Stimulated activated CD4-positive, alpha-beta T cell treated with anti-CD3 and anti-CD28 coated beads, Interleukin-2, amount 100 ng/mL, for 48 hours (primary cell): Measurements from ENCODE around the gene SNRNP25.
"Not testable (repeated sequence)": the region's sequence is repeated elsewhere in the genome, so short reads cannot be mapped to it uniquely, and the experiment has no call there.

ENCODE experiments used
- DNase-seq, 2 donors: peaks; one replicate each; pipeline ENCODE4 v3.0.0-alpha.2; 2020

SNRNP25 gene

DNA sequence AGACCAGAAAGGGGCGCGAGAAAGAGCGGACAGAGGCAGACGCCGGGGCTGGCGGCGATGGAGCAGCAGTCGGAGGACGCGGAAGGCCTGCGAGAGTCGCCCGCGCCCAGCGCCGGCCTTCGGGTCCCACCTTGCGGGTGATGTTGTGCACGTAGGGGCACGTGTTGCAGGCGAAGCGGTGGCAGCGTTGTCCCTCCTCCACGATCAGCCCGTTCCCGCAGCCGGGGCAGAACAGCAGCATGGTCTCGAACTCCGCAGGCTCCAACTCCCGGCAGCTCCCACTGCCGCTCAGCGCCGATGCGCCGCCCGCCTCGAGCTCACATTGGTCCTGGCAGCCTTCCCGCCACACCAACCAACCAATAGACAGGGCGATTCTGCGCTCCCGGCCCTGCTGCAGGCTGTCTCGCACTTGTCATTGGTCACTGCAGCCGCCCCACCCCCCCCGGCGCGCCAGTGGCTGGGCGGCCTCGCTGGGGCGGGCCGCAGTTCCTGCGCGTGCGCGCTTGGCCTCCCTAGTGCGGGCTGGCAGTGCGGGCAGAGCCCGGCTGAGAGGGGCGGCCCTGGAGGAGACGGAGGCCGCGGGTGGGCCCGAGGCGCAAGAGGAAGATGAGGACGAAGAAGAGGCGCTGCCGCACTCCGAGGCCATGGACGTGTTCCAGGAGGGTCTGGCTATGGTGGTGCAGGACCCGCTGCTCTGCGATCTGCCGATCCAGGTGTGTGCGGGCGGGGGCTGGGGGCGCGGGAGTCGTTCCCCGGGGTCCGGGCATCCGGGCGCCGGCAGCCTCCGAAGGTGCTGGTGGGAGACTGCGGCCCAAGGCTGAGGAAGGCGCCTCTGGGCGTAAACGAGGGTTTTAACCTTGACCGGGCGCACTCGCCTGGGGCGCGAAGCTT is at the start of gene SNRNP25, which contains the start of gene POLR3K:
TSS of gene SNRNP25 (plus strand) at position 483 of the 891 bp plus-strand sequence. CDS start at position 672, 189 bp downstream.
TSS of gene POLR3K (minus strand) at position 263 of the 891 bp plus-strand sequence. CDS start at position 241, 22 bp downstream.
- peak; percentile 93 to 96 for DNase-seq

DNA sequence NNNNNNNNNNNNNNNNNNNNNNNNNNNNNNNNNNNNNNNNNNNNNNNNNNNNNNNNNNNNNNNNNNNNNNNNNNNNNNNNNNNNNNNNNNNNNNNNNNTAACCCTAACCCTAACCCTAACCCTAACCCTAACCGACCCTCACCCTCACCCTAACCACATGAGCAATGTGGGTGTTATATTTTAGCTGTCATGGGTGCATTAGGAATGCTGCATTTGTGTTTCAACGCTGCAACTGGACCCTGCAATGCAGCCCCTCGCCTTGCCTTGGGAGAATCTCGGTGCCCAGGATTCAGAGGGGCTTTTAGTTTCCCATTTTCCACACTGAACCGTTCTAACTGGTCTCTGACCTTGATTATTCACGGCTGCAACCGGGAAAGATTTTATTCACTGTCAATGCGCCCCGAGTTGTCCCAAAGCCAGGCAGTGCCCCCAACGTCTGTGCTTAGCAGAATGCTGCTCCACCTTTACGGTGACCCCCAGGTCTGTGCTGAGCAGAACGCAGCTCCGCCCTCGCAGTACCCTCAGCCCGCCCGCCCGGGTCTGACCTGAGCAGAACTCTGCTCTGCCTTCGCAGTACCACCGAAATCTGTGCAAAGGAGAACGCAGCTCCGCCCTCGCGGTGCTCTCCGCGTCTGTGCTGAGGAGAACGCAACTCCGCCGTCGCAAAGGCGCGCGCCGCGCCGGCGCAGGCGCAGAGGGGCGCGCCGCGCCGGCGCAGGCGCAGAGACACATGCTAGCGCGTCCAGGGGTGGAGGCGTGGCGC is 43.5 kb upstream of the SNRNP25 start:
- no peak for DNase-seq

DNA sequence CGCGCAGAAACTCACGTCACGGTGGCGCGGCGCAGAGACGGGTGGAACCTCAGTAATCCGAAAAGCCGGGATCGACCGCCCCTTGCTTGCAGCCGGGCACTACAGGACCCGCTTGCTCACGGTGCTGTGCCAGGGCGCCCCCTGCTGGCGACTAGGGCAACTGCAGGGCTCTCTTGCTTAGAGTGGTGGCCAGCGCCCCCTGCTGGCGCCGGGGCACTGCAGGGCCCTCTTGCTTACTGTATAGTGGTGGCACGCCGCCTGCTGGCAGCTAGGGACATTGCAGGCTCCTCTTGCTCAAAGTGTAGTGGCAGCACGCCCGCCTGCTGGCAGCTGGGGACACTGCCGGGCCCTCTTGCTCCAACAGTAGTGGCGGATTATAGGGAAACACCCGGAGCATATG is 42.9 kb upstream of the SNRNP25 start:
- peak; percentile 65 to 71 for DNase-seq

DNA sequence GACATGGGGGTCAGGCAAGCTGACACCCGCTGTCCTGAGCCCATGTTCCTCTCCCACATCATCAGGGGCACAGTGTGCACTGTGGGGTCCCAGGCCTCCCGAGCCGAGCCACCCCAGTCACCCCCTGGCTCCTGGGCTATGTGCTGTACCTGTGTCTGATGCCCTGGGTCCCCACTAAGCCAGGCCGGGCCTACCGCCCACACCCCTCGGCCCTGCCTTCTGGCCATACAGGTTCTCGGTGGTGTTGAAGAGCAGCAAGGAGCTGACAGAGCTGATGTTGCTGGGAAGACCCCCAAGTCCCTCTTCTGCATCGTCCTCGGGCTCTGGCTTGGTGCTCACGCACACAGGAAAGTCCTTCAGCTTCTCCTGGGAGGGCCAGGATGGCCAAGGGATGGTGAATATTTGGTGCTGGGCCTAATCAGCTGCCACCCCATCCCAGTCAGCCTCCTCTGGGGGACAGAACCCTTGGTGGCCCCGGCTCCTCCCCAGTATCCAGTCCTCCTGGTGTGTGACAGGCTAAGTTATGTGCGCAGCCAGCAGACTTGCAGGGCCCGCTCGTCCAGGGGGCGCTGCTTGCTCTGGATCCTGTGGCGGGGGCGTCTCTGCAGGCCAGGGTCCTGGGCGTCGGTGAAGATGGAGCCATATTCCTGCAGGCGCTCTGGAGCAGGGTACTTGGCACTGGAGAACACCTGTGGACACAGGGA is 36.4 kb upstream of the SNRNP25 start:
- not testable (repeated sequence) for DNase-seq

DNA sequence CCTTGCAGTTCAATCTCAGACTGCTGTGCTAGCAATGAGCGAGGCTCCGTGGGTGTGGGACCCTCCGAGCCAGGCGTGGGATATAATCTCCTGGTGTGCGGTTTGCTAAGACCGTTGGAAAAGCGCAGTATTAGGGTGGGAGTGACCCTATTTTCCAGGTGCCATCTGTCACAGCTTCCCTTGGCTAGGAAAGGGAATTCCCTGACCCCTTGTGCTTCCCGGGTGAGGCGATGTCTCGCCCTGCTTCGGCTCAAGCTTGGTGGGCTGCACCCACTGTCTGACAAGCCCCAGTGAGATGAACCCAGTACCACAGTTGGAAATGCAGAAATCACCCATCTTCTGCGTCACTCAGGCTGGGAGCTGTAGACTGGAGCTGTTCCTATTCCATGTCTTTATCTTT is 32.7 kb upstream of the SNRNP25 start:
- DNase-seq = not testable (repeated sequence)

DNA sequence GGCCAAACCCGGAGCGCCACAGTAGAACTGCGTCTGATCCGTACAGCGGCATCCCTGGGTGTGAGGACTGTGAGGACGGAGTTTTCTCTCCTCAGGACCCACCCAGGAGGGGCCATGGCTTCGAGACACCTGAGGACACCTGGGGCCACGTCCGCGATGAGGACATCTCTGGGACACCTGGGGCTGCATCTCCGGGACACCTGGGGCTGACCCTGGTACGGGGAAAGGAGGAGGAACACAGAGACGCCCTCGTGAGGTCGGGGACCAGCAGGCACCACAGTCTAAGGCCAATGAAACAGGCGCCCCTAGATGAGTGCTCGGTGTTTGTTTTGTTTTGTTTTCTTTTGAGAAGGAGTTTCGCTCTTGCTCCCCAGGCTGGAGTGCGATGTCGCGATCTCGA is 29.5 kb upstream of the SNRNP25 start:
- not testable (repeated sequence) for DNase-seq

DNA sequence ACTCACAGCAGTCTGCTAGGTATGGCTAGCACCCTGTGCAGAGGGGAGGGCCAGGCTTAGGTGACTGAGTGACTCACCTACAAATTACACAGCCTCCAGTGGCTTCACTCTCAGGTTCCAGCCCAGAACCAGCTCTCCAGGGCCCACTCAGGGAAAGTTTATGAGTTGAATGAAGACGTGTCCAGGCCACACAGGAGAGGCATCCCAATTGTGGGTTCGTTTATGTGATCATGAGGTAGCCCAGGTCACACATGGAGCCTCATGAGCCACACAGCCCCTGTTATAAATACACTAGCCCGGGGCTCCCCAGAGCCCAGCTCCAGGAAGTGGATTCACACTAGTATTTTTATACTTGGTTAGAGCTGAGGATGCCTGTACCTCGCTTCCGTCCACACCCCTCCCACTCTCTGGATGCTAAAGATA is 27.7 kb upstream of the SNRNP25 start:
- not testable (repeated sequence) for DNase-seq

DNA sequence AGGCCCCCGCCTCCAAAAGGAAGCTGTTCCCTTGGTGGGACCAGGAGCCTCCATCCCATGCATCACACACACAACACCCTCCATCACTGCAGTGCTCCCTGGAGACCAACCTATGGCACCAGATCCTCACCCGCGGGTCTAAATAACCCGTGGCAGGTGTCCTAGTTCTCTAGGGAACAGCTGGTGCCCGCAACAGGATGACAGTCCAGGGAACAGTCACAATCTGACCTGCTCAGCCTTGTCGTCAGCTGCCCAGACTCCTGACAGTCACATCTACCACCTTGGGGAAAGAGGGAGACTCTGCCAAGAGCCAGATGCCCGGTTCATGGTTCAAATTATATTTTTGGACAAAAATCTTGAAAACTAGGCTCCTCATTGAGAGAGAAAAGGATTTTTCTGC is 23.0 kb upstream of the SNRNP25 start:
- not testable (repeated sequence) for DNase-seq

DNA sequence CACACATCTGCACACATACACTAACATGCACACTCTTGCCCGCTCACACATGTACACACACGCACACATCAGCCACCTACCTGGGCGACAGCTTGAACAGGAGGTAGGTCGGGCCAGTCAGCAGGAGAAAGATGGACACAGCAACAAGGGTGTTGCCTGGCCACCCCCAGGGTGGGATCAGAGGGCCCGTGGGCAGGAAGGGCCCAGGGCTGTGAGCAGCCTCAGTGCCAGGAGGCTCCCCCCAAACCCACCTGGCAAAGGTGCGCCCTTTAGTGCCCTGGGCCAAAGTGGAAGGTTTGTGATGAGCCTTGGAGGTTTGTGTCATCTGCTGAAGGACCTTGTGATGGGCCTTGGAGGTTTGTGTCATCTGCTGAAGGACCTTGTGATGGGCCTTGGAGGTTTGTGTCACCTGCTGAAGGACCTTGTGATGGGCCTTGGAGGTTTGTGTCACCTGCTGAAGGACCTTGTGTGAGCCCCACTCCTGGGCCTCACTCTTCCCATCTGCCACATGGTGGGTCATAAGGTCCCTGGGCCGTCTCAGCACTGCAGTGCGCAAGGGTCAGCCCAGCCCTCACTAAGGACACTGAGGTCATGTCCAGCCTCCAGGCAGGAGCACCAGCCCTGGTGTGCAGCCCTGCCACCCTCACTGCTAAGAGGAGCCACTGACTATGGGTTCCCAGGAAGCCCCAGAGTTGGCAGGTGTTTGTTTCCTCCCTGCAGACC is 20.3 kb upstream of the SNRNP25 start:
- DNase-seq = not testable (repeated sequence)

DNA sequence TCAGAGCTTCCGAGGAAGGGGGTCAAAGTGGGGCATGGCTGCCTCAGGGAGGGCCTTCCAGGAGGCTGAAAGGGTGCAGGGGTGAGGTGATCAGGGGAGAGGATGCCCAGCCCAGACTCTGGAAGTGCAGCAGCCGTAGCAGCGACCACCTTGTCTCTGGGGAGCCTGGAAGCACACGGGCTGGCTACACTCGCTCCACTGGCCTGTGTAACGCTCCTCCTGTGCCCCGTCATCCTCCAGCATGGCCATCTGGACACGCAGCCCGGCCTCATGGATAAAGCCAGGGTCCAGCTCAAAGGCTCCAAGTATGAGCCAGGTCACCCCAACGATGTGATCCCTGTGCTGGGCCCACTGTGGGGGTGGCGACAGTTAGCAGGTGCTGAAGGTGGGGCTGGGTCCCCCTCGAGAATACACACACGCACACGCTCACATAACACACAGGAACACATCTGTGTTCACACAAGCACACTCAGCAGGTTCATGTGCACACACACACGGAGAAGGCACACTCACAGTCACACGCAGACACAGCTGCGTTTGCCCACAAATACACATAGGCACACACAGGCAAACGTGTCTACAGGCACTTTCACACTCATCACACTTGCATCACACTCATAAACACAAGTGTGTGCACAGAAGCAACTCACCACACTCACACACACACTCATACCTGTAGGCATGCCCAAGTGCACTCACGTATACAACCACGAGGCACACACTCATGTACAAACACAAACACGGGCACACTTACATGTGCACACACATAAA is 19.6 kb upstream of the SNRNP25 start:
- no peak for DNase-seq

DNA sequence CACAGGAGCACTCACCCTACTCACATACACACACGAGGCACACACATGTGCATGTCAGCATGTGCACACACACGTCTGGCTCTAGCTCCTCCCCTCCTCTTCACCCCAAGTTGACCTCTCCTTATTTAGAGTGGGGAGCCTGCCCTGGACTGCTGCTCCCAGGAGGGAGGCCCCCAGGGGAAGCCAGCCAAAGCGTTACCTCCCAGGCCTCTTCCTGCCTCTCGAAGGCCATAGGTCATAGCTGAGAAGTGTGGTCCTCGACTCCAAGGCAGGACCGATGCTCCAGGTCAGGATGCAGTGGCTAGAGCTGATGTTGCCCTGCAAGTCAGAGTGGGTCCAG is 19.0 kb upstream of the SNRNP25 start:
- no peak for DNase-seq

DNA sequence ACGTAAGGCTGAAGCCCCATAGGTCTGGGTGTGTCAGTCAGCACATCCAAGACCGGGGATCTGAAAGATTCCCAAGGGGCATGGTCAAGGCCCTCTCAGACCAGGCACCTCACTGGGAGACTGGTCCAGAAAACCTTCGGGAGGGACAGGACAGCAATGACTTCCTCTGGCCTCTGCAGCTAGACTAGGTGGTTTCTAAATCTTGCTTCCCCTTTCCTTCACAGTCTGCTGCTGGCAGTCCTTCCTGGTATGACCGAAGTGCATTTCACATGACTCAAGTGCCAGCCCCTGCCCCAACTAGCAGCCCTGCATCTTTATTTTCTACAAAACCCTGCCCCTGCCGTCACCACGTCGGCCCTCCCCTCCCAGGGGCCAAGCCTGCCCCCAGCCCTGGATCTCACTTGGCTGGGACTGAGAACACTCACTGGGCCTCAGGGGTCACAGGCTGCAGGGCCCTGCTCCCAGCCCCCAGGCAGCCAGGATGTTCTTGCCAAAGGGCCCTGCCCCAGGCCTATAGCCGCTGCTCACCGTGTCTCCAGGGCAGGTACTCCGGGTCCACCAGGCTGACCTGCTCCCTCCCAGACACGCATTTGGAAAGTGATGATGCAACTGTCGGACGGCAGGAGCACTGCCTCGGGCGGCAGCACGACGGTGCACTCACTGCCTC is 18.5 kb upstream of the SNRNP25 start:
- DNase-seq = no peak

DNA sequence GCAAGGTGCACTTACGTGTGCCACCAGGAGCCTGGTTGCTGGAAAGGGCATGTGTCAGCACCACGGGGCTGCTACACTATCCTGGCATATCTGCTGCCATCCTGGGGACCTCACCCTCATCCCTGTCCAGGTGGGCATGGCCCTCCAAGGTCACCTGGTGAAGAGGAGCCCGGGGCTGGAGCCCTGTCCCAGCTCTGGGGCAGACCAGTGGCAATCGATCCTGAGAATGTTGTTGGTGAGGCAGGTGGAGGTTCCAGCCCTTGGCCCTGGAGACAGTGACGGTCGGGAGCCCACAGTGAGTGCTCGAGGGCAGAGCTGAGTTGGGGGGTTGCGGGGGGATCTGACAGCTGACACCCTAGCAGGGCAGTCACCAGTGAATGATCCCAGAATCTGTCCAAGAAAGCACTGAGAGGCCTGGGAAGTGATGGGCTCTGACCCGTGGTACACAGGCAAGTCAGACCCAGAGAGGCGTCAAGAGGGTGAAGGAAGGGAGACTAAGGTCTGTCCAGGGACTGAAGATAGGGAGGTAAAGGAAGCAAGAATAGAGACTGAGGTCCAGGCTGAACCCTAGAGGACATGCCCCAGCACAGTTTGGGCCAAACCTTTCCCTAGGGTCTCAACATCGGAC is 17.8 kb upstream of the SNRNP25 start:
- DNase-seq = no peak

DNA sequence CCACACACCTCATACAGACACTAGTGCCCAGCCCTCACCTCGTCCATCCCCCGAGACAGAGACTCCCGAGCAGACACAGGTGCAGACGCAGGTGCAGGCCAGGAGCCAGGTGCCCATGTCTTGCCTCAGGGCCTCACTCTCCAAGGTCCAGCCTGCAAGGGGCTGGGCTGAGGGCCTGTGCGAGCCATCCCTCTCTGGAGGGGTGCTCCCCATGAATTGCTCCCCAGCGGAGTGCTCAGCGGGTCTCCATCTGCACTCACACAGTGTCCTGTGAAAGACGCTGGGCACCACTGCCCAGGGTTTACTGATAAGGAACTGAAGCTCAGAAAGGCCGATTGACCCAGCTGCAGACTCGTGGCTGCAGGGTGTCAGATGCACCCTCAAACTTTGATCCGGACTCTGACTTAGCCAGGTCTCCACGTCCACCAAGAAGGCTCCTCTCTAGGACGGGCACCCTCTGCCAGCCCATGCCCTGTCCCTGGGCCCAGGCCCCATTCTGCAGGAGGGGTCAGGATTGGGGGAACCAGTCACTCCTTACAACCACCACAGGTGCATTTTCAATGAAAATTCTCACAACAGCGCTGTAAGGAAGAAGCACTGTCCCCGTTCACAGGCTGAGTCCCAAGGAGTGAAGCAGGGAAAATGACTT is 17.2 kb upstream of the SNRNP25 start:
- DNase-seq = no peak

DNA sequence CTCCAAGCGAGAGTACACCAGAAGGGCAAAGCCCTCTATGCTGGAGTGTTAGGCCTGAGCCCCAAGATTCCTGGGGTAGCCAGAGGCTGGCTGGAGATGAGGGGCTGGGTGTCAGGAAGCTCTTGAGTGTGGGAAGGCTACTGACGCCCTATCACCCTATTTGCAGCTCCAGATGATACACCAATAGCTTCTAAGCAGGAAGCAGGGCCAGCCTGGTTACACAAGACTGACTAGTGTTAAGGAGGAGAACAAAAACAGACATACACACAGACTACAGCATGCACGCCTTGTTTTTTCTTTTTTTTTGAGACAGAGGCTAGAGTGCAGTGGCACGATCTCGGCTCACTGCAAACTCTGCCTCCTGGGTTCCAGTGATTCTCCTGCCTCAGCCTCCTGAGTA is 16.1 kb upstream of the SNRNP25 start:
- no peak for DNase-seq

DNA sequence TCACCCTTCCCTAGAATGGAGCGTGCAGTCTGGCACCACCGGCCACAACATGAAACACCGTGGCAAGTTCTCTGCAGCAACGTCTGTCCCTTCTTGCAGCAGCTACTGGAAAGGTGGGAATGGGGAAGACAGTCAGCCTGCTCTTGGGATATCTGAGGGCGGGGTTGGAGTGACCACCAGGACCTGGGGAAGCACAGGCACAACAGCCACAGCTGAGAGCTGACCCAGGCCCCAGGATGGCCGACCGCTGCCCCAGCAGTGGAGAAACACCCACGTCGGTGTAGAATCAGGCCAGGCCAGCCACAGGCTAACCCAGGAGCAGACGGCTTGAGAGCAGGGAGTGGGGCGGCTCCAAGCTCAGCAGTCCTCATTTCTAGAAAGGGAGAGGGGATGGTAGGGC is 15.4 kb upstream of the SNRNP25 start:
- DNase-seq = not testable (repeated sequence)

DNA sequence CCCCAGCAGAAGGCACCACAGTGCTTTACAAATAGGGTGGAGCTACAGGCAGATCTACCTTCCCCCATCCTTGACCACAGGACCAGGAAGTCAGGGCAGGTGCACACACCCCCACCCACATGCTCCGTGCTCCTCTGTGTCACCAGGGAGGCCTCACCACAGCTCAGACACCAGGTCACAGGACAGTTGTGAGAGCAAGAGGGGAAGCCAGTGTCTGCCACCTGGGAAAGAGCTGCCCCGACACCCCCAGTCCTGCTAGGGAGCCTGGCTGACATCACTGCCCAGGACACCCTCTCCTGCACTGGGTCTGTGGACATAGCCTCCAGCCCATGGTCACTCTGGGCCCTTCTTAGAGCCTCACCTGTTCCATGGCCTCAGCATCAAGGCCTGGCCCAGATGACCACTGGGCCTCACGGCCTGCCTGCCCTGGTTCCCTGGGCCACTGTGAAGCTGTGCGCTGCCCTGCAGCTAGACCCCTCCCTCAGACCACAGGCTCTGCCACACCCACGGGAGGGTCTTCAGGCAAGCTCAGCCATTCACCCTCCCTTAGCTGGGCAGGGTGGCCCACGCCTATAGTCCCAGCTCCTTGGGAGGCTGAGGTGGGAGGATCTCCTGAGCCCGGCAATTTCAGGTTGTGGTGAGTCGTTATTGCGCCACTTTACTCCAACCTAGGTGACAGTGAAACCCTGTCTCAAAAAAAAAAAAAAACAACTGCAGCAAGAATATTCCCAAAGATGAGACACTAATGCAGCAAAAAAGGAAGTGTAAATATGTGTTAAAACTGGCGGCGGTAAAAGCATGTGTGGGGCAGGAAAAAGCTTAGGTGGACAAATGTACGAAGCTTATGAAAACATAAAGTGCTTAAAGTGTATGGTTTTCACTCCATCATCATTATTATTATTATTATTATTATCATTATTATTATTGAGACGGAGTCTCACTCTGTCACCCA is 14.4 kb upstream of the SNRNP25 start:
- DNase-seq = no peak

DNA sequence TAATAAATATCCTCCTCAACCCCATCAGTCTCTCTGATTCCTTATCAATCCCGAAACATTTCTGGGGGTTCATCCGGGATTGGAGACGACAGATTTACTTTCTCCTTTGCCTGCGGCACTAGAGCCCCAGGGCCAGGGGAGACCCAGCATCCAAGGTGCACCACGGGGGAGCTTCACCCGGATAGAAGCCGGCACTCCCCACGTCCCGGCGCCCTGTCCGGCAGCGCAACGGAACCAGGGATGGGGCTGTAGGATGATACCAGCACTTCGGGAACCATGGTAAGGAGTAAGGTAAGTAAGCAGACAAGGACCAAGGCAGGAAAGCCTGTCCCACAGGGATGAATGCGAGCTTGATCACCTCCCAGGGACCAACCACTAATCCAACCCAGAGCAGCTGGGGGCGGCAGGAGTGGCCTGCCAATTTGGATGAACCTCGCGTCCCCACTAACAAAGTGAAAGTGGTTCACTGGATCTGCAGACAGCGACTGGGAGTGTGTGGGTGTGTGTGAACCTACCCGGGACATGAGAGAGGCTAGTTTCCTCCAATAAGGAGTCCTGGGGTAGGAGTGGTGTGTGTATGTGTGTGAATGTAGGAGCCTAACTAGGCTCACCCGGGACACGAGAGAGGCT is 12.1 kb upstream of the SNRNP25 start:
- DNase-seq = no peak
